Small intestine (tissue), 7 donors: Measurements from ENCODE around the gene RNF141. TPM values are rescaled to one million over a fixed set of nuclear protein-coding genes. Genes with fewer than 3 reads are reported as not detected.

Experiments
- DNase-seq, 2 donors: peaks; one replicate each; pipeline versions ENCODE4 v3.0.0 to v3.0.0-alpha.2; 2013
- FAIRE-seq: peaks from 2 replicates; lab custom pipeline; 2012; peaks lifted over from hg19 to GRCh38; lab: Jason Lieb, UNC
- H3K27ac ChIP-seq, 3 donors: one replicate each; pipeline ENCODE4 v1.5.1; 2013; ENCODE audit warnings: low read length in 2 of 3, mild to moderate bottlenecking in 2 of 3, control low read depth in 1 of 3, inconsistent platforms in 1 of 3, low read depth in 1 of 3, moderate library complexity in 1 of 3
- H3K27me3 ChIP-seq, 3 donors: one replicate each; pipeline ENCODE4 v1.6.1; 2013; ENCODE audit warnings: low read length in 3 of 3, inconsistent platforms in 1 of 3; ENCODE audit not compliant: control insufficient read depth in 3 of 3, insufficient read depth in 3 of 3
- H3K36me3 ChIP-seq, 3 donors: one replicate each; pipeline ENCODE4 v1.6.1; 2013; ENCODE audit warnings: low read length in 3 of 3, inconsistent platforms in 1 of 3, low read depth in 1 of 3, mild to moderate bottlenecking in 1 of 3, moderate library complexity in 1 of 3; ENCODE audit not compliant: control insufficient read depth in 3 of 3, insufficient read depth in 2 of 3
- H3K4me1 ChIP-seq, 3 donors: one replicate each; pipeline ENCODE4 v1.6.1; 2013; ENCODE audit warnings: low read length in 2 of 3, inconsistent platforms in 1 of 3, low read depth in 1 of 3, mild to moderate bottlenecking in 1 of 3, moderate library complexity in 1 of 3; ENCODE audit not compliant: control insufficient read depth in 3 of 3, insufficient read depth in 2 of 3
- H3K4me3 ChIP-seq, 3 donors: one replicate each; pipeline ENCODE4 v1.5.1; 2013; ENCODE audit warnings: low read length in 3 of 3, control low read depth in 1 of 3, inconsistent platforms in 1 of 3, low read depth in 1 of 3, mild to moderate bottlenecking in 1 of 3, moderate library complexity in 1 of 3
- H3K9me3 ChIP-seq, 2 donors: one replicate each; pipeline ENCODE4 v1.6.1; 2013; ENCODE audit warnings: low read depth in 1 of 2, low read length in 1 of 2; ENCODE audit not compliant: control insufficient read depth in 2 of 2, insufficient read depth in 1 of 2
- WGBS, 3 donors: extraction: QIAGEN DNeasy Blood & Tissue Kit; methylation state at CpG; one replicate each; pipeline ENCODE4 v1.1.7; 2013; 5-methylcytosine and 5-hydroxymethylcytosine counted together
- polyA plus RNA-seq, 4 donors: library from polyadenylated mRNA; stranded (reverse) in 3 of 4; unstranded in 1 of 4; fragments of 200-250 nt in 3 of 4; fragments of 120-200 nt in 1 of 4; gene quantifications; one replicate each; pipeline versions ENCODE4 v1.2.1 to v1.2.3, GENCODE V29; 2013
- donor health status: healthy with polysubstance abuse.
- donor health status: control.
- donor health status: control.
- donor health status: Bipolar disorder and iron deficiency.
- donor health status: healthy.

RNF141 gene
- polyA plus RNA-seq, 4 donors, result 13.2 to 35.6 (median 20.0) TPM

DNA sequence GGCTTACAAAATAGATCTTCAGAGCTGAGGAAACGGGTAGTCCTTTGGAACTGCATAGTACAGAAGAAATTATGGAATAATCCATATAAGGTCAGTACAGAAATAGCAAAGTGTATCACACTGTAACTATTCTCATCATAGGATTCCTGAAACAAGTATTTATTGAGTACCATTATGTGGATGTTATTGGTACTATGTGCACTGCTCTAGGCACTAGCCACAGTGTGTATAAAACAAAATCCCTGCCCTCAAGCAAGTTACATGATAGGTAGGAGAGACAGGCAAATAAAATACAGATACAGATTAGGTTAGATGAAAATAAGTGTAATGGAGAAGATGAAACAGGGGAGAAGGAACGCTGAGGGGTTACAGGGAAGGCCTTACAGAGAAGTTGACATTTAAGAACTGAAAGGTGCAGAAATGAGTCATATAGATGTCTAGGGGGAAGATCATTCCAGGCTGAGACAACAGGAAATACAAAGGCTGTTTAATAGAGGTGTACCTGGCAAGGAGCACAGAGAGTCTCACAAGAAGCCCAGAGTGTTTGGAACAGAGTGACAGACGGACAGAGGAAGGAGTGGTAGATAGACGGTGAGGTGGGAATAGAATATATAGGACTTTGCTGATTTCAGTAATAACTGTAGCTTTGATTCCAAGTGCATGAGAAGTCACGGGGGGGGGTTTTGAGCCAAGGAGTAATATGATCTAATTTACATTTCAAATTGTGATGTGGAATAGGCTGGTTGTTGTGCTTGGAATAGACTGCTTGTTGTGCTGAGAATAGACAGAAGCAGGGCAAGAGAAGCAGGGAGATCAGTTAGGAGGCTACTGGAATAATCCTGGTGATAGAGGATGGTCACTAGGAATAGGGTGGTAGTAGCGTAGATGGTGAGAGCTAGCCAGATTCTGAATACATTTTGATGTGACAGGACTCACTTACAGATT is 13.7 kb downstream of the RNF141 start:
- H3K36me3 ChIP-seq, result peaks cover 2 to 10% (median 9%) of the 10 kb centered on the region in 3 donors
- no peaks in the 10 kb centered on the region for H3K9me3 ChIP-seq
- FAIRE-seq (no peak), DNase-seq (peak in 1 of 2 donors; percentile 39)
- WGBS, 3 donors, result 55 to 65% (median 65%) methylated on average over 6 of the region's 6 CpGs
- H3K4me3 ChIP-seq, result no peak overlapping the region
- H3K27me3 ChIP-seq, result no peaks in the 10 kb centered on the region
- peak overlapping the region in 2 of 3 donors; percentile 0 to 18 for H3K27ac ChIP-seq
- H3K4me1 ChIP-seq, result peaks cover 0 to 6% (median 0%) of the 10 kb centered on the region in 3 donors

DNA sequence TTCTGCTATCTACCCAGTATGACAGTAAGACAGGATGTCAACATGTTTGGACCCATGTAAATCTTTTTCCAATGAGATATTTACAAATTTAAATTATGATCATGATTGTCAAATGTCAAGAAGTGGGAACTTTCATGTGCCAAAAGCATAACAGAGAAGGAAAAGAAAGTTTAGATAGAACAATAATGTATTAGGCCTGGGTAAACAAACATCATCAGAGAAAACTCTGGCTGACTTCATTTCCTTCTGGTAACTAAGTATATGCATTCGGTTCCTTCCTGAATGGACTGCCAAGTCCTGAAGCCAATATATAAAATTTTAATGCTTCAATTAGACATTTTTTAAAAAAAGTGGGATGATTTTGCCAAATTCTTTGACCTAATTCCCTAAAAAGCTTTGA is 16.5 kb downstream of the RNF141 start:
- Histone ChIP-seq H3K4me1 (peaks cover 0 to 6% (median 0%) of the 10 kb centered on the region in 3 donors), H3K9me3 (no peaks in the 10 kb centered on the region), H3K4me3 (no peak overlapping the region), H3K27me3 (no peaks in the 10 kb centered on the region), H3K27ac (no peak overlapping the region), H3K36me3 (peaks cover 2 to 17% (median 13%) of the 10 kb centered on the region in 3 donors)
- 62 to 81% (median 79%) methylated on average over 1 of the region's 1 CpG for WGBS, 3 donors
- FAIRE-seq (no peak), DNase-seq (no peak)

DNA sequence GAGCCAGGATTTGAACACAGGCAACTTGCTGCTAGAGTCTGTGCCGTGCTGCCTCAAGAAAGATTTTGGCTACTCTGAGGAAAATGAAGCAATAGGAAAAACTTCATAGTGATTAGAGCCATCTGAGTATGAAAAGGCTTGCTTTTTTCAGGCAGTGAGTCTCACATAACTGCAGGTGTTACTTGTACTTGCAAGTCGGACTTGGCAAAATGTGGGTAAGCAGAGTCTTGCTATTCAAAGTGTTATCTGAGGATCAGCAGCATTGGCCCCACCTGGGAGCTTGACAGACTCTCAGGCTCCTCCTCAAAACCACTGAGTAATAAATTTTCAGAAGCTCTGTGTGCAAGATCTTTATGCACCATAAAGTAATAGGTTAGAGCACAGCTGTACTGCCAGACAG is 18.1 kb downstream of the RNF141 start:
- no peak overlapping the region for H3K4me3 ChIP-seq
- H3K36me3 ChIP-seq, result peaks cover 2 to 17% (median 16%) of the 10 kb centered on the region in 3 donors
- H3K27ac ChIP-seq, result no peak overlapping the region
- no peak for FAIRE-seq
- no peaks in the 10 kb centered on the region for H3K9me3 ChIP-seq
- peaks cover 0 to 6% (median 0%) of the 10 kb centered on the region in 3 donors for H3K4me1 ChIP-seq
- DNase-seq, result no peak
- WGBS, 3 donors, result 72 to 88% (median 72%) methylated on average over 2 of the region's 2 CpGs
- H3K27me3 ChIP-seq, result no peaks in the 10 kb centered on the region

DNA sequence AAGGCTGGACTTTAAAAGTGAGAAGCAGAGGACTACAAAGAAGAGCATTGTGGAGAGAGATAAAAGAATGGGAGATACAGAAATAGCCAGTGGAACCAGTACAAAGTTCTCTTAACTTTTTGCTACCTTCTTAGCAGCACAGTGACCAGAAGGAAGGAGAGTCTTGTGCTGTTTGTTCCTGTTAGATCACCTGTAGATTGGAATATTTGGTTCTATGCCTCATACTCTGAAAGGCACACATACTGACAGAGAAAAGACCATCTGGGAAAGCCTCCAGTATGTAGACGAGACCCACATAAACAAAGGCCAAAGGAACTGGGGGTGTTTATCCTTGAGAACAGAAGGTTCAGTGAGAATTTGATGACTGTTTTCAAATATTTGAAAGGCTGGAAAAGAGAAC is 18.7 kb downstream of the RNF141 start:
- H3K27me3 ChIP-seq, result no peaks in the 10 kb centered on the region
- peaks cover 2 to 16% (median 16%) of the 10 kb centered on the region in 3 donors for H3K36me3 ChIP-seq
- no peak overlapping the region for H3K4me3 ChIP-seq
- WGBS, 3 donors, result 71 to 86% (median 78%) methylated on average over 1 of the region's 1 CpG
- FAIRE-seq (no peak), DNase-seq (no peak)
- peaks cover 0 to 1% (median 0%) of the 10 kb centered on the region in 3 donors for H3K4me1 ChIP-seq
- H3K9me3 ChIP-seq, result no peaks in the 10 kb centered on the region
- no peak overlapping the region for H3K27ac ChIP-seq

DNA sequence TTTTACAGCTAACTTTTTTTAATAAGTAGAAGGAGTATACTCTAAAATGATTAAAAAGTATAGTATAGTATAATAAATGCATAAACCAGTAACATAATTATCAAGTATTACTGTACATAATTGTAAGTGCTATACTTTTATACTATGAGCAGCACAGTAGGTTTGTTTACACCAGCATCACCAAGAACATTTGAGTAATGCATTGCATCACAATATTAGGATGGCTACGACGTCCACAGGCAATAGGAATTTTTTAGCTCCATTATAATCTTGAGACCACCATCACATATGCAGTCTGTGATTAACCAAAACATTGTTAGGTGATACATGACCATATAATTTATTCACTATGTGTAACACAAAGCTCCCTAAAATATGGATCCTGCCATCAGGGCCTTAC is 20.4 kb downstream of the RNF141 start:
- H3K27me3 ChIP-seq, result no peaks in the 10 kb centered on the region
- no peak overlapping the region for H3K27ac ChIP-seq
- DNase-seq (no peak), FAIRE-seq (no peak)
- peaks cover 2 to 20% (median 17%) of the 10 kb centered on the region in 3 donors for H3K36me3 ChIP-seq
- no peaks in the 10 kb centered on the region for H3K9me3 ChIP-seq
- WGBS, 3 donors, result 89 to 94% (median 94%) methylated on average over 2 of the region's 2 CpGs
- no peak overlapping the region for H3K4me3 ChIP-seq
- H3K4me1 ChIP-seq, result no peaks in the 10 kb centered on the region

DNA sequence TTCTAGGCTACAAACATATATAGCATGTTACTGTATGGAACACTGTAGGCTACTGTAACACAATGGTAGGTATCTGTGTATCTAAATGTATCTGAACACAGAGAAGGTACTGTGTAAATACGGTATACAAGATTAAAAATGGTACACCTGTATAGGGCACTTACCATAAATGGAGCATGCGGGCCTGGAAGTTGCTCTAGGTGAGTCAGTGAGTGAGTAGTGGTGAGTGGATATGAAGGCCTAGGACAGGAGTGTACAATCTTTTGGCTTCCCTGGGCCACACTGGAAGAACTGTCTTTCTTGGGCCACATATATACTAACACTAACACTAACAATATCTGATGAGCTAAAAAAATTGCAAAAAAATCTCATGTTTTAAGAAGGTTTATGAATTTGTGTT is 21.4 kb downstream of the RNF141 start:
- Histone ChIP-seq H3K9me3 (no peaks in the 10 kb centered on the region), H3K27me3 (no peaks in the 10 kb centered on the region), H3K27ac (no peak overlapping the region), H3K36me3 (peaks cover 2 to 20% (median 17%) of the 10 kb centered on the region in 3 donors), H3K4me3 (no peak overlapping the region), H3K4me1 (no peaks in the 10 kb centered on the region)
- 93 to 98% (median 96%) methylated on average over 2 of the region's 2 CpGs for WGBS, 3 donors
- FAIRE-seq, result no peak
- no peak for DNase-seq

DNA sequence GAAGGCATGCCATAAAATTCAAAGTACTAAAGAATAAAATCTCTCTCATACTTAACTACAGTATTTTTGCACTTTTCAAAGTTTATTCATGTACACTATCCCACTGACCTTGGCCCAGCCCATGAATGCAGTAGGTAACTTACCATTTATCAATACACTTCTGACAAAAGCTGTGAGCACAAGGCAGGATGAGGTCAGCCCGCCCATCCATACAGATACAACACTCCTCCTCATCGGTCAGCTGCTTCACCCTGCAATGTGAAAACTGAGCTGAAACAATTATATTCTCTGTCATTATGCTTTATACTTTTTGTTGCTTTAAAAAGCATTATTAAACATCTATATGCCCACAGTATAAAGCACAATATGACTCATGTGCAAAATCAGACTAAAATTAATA is 22.1 kb downstream of the RNF141 start:
- peaks cover 2 to 17% (median 17%) of the 10 kb centered on the region in 3 donors for H3K36me3 ChIP-seq
- H3K27ac ChIP-seq, result no peak overlapping the region
- H3K27me3 ChIP-seq, result no peaks in the 10 kb centered on the region
- no peak overlapping the region for H3K4me3 ChIP-seq
- H3K4me1 ChIP-seq, result no peaks in the 10 kb centered on the region
- no peak for FAIRE-seq
- 95 to 98% (median 95%) methylated on average over 2 of the region's 2 CpGs for whole genome bisulfite sequencing, 3 donors
- no peak for DNase-seq
- no peaks in the 10 kb centered on the region for H3K9me3 ChIP-seq

DNA sequence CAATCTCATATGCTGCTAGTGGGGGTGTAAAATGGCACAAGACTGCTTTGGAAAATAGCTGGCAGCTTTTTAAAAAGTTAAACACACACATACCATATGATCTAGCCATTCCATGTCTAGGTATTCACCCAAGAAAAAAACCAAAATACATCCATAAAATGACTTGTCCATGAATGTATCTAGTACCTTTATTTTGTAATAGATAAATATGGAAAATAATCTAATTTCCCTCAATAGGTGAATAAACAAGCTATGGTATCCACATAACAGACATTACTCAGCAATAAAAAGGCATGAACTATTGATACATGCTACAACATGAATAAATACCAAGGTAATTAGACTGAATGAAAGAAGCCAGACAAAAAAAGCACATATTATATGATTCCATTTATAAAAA is 22.9 kb downstream of the RNF141 start:
- H3K4me1 ChIP-seq, result no peaks in the 10 kb centered on the region
- no peaks in the 10 kb centered on the region for H3K27me3 ChIP-seq
- H3K27ac ChIP-seq, result no peak overlapping the region
- H3K9me3 ChIP-seq, result no peaks in the 10 kb centered on the region
- H3K36me3 ChIP-seq, result peaks cover 2 to 17% (median 16%) of the 10 kb centered on the region in 3 donors
- DNase-seq (no peak), FAIRE-seq (no peak)
- H3K4me3 ChIP-seq, result no peak overlapping the region
